HG03175 (cell line): ENCODE data around the gene CRYBB3.

Experiments used
- ATAC-seq: cut with Tn5 transposase; IDR thresholded peaks from one replicate; pipeline ENCODE4 v1.9.1; 2021; ENCODE audit warnings: mild to moderate bottlenecking, moderate library complexity; ENCODE audit not compliant: unreplicated experiment

The CRYBB3 gene

GRCh38 chr22:25199731-25200520 is at the start of gene CRYBB3:
Gene CRYBB3, plus strand, starts transcription at chr22:25199858. Its CDS starts 1,539 bp downstream, at chr22:25201397.
- ATAC-seq: no peak

GRCh38 chr22:25153961-25154666 is 45.5 kb upstream of the CRYBB3 start:
- no peak for ATAC-seq

GRCh38 chr22:25154667-25154999 is 45.0 kb upstream of the CRYBB3 start:
- ATAC-seq: no peak

- ATAC-seq: no peak
Measured at GRCh38 chr22:25156736-25157135, 42.9 kb upstream of the CRYBB3 start.

GRCh38 chr22:25159028-25159427 is 40.6 kb upstream of the CRYBB3 start:
- ATAC-seq: no peak

GRCh38 chr22:25160120-25160996 is 39.3 kb upstream of the CRYBB3 start:
- no peak for ATAC-seq

- ATAC-seq: no peak
Measured at GRCh38 chr22:25161017-25161915, 38.4 kb upstream of the CRYBB3 start.

- ATAC-seq: no peak
Measured at GRCh38 chr22:25161916-25162530, 37.6 kb upstream of the CRYBB3 start.

- no peak for ATAC-seq
Measured at GRCh38 chr22:25162561-25162960, 37.1 kb upstream of the CRYBB3 start.

GRCh38 chr22:25165785-25166184 is 33.9 kb upstream of the CRYBB3 start:
- no peak for ATAC-seq

- no peak for ATAC-seq
Measured at GRCh38 chr22:25166266-25167040, 33.2 kb upstream of the CRYBB3 start.

- ATAC-seq: no peak
Measured at GRCh38 chr22:25167082-25167481, 32.6 kb upstream of the CRYBB3 start.

- no peak for ATAC-seq
Measured at GRCh38 chr22:25167834-25168601, 31.6 kb upstream of the CRYBB3 start.

- no peak for ATAC-seq
Measured at GRCh38 chr22:25169278-25170031, 30.2 kb upstream of the CRYBB3 start.

- ATAC-seq: no peak
Measured at GRCh38 chr22:25170426-25170980, 29.2 kb upstream of the CRYBB3 start.

GRCh38 chr22:25172153-25172552 is 27.5 kb upstream of the CRYBB3 start:
- ATAC-seq: no peak

- no peak for ATAC-seq
Measured at GRCh38 chr22:25174156-25174887, 25.3 kb upstream of the CRYBB3 start.
